Measurements from ENCODE around the gene ATF7.
"Not testable (repeated sequence)": the region's sequence is repeated elsewhere in the genome, so short reads cannot be mapped to it uniquely, and the experiment has no call there.

ATF7 gene

GRCh38 chr12:53481939-53482586 is 144.1 kb downstream of the ATF7 start:
- H3K4me3 ChIP-seq (replicated peaks in 1 of 2; ENCODE audit: low read depth in 2 of 2, low read length in 2 of 2): no peak overlapping the region
- DNase-seq (ENCODE audit: low read depth in 2 of 2): no peak
- TF ChIP-seq, protein P1, sequence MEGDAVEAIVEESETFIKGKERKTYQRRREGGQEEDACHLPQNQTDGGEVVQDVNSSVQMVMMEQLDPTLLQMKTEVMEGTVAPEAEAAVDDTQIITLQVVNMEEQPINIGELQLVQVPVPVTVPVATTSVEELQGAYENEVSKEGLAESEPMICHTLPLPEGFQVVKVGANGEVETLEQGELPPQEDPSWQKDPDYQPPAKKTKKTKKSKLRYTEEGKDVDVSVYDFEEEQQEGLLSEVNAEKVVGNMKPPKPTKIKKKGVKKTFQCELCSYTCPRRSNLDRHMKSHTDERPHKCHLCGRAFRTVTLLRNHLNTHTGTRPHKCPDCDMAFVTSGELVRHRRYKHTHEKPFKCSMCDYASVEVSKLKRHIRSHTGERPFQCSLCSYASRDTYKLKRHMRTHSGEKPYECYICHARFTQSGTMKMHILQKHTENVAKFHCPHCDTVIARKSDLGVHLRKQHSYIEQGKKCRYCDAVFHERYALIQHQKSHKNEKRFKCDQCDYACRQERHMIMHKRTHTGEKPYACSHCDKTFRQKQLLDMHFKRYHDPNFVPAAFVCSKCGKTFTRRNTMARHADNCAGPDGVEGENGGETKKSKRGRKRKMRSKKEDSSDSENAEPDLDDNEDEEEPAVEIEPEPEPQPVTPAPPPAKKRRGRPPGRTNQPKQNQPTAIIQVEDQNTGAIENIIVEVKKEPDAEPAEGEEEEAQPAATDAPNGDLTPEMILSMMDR (IDR thresholded peaks at IDR 0.05; ENCODE audit: low read depth, low read length): peak; percentile 23

- H3K4me3 ChIP-seq (replicated peaks in 1 of 2; ENCODE audit: low read depth in 2 of 2, low read length in 2 of 2): not testable (repeated sequence)
- peak; percentile 52 to 61 for DNase-seq (ENCODE audit: low read depth in 2 of 2)
These were observed 144.7 kb downstream of the ATF7 start for GRCh38 chr12:53481458-53481857.

DNA sequence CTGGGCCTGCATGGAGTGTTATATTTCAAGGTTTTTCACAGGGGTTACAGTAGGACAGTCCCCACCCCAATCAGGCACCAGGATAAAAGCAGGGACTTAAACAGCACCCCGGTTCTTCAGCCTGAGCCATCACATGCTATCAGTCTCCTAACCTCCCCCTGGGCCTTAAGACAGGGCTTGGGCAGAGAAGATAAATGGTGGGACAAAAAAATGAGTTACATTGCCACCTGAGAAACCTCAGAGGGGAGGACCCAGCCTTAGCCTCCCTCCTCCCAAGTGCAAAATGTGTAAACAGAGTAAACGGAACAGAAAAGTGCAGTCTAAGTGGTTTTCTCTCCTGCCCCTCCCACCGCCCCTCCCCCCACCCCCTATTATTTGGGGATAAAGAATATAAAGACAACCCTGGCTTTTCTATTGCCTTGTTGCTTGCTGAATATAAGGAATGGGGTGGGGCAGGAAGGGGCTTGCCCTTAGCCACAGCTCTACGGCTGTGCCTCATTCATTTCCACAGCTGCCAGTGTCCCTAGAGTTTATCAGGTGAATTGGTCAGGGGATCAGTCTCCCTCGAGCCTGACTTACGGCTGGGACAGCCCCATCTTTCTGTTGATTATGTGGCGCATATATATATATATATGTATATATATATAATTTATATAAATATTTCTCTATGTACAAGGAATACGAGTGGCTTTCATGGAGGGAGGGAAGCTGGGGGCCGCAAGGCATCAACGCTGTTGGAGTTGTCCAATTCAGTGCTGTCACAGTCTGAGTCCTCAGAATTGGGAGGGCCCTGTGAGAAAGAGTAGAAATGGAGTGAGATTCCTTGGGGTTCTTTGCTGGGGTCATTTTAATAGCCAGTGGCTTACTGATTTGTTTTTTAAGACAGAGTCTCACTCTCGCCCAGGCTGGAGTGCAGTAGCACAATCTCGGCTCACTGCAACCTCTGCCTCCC is 145.4 kb downstream of the ATF7 start:
- no peak overlapping the region for H3K4me3 ChIP-seq (replicated peaks in 1 of 2; ENCODE audit: low read depth in 2 of 2, low read length in 2 of 2)
- TF ChIP-seq, protein P1 (IDR thresholded peaks at IDR 0.05; ENCODE audit: low read depth, low read length): no peak

DNA sequence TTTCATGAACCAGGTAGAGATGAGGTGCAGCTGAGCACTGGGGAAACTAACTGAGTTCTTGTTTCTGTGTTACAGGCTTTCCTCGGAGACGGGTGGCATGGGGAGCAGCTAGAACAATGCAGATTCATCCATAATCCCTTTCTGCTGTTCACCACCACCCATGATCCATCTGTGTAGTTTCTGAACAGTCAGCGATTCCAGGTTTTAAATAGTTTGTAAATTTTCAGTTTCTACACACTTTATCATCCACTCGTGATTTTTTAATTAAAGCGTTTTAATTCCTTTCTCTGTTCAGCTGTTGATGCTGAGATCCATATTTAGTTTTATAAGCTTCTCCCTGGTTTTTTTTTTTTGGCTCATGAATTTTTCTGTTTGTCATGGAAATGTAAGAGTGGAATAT is 146.9 kb downstream of the ATF7 start:
- no peak overlapping the region for H3K4me3 ChIP-seq (replicated peaks in 1 of 2; ENCODE audit: low read depth in 2 of 2, low read length in 2 of 2)
- no peak for DNase-seq (ENCODE audit: low read depth in 2 of 2)
- TF ChIP-seq, protein P1 (IDR thresholded peaks at IDR 0.05; ENCODE audit: low read depth, low read length): no peak

More for the DNA sequence above, 145.4 kb downstream of the ATF7 start:
- no peak for DNase-seq (ENCODE audit: low read depth in 2 of 2)

- no peak overlapping the region for H3K4me3 ChIP-seq (replicated peaks in 1 of 2; ENCODE audit: low read depth in 2 of 2, low read length in 2 of 2)
- peak in 1 of 2 donors; percentile 58 for DNase-seq (ENCODE audit: low read depth in 2 of 2)
- TF ChIP-seq, protein P1 (IDR thresholded peaks at IDR 0.05; ENCODE audit: low read depth, low read length): no peak
These were observed 147.3 kb downstream of the ATF7 start for GRCh38 chr12:53478865-53479264.

DNA sequence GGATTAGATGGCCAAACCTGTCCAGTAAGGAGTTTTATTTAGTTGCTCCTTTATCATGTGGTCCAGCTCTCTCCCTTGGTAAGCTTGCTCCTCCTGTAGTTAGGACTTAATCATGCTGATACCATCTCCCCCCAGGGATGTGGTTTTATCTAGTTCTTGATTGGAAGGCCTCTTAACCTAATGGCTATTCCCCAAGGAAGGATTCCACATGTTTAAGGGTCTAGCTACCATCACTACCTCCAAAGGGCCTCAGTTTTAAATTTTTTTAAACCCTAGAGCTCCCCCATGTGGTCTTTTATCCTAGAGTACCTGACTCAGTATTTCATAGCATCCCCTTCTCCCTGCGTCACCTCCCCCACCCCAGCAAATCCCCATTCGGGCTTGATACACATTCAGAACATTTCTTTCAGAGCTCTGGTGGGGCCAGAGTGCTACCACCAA is 149.4 kb downstream of the ATF7 start:
- TF ChIP-seq, protein P1 (IDR thresholded peaks at IDR 0.05; ENCODE audit: low read depth, low read length): peak; percentile 28
- peak; percentile 43 to 52 for DNase-seq (ENCODE audit: low read depth in 2 of 2)
- no peak overlapping the region for H3K4me3 ChIP-seq (replicated peaks in 1 of 2; ENCODE audit: low read depth in 2 of 2, low read length in 2 of 2)

GRCh38 chr12:53474819-53475218 is 151.4 kb downstream of the ATF7 start:
- no peak for DNase-seq (ENCODE audit: low read depth in 2 of 2)
- TF ChIP-seq, protein P1 (IDR thresholded peaks at IDR 0.05; ENCODE audit: low read depth, low read length): no peak
- no peak overlapping the region for H3K4me3 ChIP-seq (replicated peaks in 1 of 2; ENCODE audit: low read depth in 2 of 2, low read length in 2 of 2)

Data from cardiac fibroblast (primary cell).